Renal pelvis (tissue), 4 donors: ENCODE measurements around the gene DYNLT4. TPM values are rescaled to one million over a fixed set of nuclear protein-coding genes. Genes with fewer than 3 reads are reported as not detected.
"Not testable (repeated sequence)": the region's sequence is repeated elsewhere in the genome, so short reads cannot be mapped to it uniquely, and the experiment has no call there.

ENCODE experiments used
- DNase-seq: peaks from one replicate; pipeline ENCODE4 v3.0.0-alpha.2; 2013
- polyA plus RNA-seq, 3 donors: library from polyadenylated mRNA; unstranded; fragments of 120-200 nt; gene quantifications; one replicate each; pipeline ENCODE4 v1.2.1, GENCODE V29; 2013; ENCODE audit not compliant: insufficient read length in 3 of 3

DYNLT4 gene
- polyA plus RNA-seq, 3 donors: 0.19 to 0.42 TPM; not detected in 1

DNA sequence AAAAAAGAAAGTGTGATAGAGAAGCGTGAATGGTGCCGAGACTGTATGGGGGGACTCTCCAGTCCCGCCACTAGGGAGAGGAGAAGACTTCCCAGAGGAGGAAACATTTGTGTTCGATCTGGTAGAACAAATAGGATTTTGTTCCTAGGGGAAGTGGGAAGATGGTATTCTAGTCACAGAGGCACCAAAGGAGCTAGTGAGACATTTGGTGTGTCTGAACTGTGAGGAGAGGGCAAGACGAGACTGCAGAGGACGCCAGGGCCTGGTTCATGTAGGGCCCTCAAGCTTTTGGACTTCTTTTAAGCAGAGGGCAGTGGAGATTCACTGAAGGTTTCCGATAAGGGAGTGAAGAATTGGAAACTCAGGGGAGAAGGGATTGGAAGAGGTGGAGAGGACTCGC lies 4.1 kb upstream of the DYNLT4 start:
- no peak for DNase-seq

DNA sequence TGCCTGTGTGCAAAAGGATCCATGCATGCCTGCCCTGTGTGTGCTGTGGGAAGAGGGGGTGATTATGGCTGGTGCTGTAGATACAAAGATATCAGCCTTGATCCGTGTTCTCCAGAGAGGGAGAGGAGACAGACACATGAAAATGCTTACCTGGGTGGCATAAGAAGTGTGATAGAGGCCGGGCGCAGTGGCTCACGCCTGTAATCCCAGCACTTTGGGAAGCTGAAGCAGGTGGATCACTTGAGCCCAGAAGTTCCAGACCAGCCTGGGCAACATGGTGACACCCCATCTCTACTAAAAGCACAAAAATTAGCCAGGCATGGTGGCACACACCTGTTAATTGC lies 3.6 kb upstream of the DYNLT4 start:
- not testable (repeated sequence) for DNase-seq

DNA sequence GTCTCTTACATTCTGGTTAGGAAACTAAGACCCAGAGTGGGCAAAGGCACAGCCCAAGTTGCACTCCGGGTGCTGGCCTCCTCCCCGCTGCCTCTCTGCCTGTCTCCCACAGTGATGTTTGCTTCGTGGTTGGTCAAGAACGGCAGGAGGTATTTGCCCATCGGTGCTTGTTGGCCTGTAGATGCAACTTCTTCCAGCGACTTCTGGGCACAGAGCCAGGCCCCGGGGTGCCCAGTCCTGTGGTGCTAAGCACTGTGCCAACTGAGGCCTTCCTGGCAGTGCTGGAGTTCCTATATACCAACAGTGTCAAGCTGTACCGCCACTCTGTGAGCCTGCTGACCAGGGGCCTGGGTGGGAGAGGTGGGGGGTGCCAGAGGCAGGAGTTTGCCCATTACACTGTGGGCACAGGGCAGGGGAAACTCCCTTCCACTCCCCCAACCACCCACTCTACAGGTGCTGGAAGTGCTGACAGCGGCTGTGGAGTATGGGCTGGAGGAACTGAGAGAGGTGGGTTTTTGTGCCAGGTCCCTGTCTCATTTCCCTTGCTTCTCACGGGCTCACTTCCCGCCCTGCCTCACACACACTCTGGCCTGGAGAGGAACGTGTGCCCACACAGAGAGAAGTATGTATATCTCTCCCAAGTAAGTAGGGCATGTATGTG lies 3.1 kb upstream of the DYNLT4 start:
- DNase-seq: no peak

DNA sequence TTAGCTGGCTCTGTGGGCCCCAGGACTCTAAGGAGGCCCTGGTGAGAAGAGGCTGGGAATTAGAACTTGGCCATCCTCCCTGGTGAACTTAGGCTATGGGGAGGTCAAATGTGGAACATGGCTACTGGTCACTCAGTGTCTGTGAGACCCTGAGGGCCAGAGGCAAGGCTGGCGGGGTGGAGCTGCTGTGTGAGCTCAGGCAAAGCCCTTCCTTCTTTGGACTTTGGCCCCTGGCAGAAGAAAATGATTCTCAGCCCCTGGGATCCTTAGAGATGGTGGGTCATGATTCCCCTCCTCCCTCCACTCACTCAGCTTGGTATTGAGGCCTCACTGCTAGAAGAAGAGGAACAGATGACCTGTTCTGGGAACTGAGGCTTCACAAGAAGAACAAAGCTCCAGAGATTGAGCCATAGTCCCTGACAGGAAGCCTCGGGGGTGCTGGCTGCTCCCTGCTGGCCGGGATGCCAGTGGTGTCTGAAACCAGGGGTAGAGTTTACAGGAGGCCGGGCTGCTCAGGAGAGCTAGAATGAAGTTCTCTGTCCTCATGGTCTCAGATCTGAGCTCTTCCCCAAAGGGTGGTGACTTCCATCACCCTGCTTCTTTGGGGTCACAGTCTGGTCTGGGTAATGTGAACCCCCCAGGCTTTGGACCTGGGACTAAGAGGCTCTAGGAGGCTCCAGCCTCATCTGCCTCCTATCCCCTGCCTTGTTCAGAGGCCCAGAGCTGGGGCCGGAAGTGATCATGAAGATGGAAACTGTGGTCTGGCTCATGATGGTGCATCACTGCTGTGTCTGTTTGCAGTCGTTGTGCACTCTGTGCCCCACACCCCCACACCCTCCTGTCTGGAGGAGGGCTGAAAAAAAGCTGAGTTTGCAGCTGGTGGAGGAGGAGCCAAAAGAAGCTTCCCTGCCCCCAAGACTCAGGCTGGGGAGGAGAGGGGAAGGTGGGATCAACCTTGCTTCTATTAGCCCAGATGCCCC lies 2.1 kb upstream of the DYNLT4 start:
- DNase-seq: peak; percentile 31

DNA sequence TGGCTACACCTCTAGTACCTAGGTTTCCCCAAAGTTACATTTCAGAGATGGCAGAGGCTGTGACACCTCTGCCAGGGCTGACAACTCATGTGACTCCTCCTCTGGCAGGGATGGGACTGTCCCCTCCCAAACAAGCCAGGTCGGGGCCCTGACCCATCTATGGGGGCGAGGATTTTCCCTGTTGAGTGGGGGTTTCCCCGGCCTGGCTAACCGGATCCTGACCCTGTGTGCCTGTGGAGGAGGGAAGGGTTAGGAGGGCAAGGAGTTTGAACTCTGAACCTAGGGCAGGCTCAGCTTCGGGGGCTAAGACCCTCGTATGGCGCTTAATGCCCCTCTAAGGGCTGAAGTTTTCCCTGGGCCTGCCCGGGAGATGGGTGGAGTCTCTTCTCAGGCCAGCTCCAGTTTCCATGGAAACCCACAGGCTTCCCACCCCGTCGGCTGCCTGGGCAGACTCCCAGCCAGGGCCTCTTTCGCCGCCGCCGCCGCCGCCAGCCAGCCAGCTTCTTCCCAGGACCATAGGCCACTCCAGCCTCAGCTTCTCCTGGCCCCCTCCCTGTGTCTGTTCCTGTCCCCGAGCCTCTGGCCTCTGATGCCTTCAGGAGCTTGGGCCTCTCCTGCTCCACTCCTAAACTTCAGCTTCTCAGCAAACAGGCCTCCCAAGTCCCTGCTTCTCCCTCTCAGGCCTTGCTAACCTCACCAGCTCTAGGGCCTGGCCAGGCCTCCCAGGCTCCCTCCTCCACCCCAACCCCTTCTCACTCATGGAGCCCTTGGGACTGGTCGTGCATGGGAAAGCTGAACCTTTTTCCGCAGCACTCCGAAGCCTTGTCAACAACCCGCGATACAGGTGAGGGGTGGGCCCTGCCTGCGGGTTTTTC lies 1.1 kb upstream of the DYNLT4 start, which contains the start of gene BTBD19:
BTBD19 (plus strand) TSS at position 461 of the 875 bp plus-strand sequence; CDS start at position 759, 298 bp downstream.
- DNase-seq: peak; percentile 90

DNA sequence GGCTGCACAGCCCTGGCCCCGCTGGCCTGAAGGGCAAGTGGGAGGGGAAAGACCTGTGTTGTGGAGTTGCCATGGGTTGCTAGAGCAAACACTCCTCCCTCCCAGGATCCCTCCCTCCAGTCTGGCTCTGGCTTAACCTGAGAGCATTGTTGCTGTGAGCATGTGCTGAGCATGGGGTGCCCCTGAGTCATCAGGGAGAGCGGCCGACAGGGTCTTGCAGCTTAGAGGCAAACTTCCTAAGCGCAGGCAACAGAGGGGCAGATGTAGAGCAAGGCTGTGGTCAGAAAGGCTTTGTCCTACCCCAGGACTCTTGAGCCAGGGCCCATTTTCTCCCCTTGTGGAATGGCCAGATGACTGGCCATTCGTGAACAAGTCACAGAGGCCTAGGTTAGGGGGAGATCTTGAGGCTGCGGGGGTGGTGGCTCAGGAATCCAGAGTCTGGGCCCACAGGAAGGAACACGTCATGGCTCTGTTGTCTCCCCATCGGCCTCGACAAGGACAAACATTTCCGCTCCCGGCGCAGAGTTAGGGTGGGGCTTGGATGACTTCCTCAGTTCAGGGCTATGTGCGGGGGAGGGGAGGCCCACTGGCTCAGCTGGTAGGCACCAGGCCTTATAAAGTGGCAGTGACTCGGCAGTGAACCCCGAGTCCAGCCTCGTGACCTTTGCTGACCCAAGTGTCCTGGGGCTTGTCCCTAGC lies 362 bp upstream of the DYNLT4 start:
- peak; percentile 94 for DNase-seq

DNA sequence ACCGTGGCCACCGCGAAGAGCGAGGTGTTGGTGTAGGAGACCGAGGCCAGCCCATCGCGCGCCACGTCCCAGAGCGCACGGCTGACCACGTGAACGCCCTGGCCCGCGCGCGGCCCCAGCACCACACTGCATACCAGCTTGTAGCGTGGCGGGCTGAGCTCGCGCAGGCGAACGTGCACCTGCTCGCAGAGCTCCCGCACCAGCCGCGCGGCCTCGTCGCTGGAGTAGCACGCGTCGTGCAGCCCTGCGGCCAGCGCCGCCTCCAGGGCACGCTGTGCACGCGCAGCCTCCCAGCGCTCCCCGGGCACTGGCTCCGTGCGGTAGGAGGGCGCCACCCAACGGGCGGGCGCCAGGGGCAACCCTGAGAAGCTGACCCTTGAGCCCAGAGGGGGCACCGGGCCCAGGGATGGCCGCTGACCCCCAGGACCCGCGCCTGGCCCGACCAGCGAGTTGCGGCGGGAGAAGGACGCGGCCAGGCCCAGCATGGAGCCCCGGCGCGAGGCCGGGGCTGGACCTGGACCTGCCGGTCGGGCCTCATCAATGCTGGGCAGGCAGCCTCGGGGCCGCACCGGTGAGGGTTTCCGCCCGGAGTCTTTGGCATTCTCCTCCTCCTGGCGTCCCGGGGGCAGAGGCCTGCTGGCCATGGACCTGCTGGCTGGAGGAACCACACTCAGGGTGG lies 987 bp downstream of the DYNLT4 start:
- no peak for DNase-seq

DNA sequence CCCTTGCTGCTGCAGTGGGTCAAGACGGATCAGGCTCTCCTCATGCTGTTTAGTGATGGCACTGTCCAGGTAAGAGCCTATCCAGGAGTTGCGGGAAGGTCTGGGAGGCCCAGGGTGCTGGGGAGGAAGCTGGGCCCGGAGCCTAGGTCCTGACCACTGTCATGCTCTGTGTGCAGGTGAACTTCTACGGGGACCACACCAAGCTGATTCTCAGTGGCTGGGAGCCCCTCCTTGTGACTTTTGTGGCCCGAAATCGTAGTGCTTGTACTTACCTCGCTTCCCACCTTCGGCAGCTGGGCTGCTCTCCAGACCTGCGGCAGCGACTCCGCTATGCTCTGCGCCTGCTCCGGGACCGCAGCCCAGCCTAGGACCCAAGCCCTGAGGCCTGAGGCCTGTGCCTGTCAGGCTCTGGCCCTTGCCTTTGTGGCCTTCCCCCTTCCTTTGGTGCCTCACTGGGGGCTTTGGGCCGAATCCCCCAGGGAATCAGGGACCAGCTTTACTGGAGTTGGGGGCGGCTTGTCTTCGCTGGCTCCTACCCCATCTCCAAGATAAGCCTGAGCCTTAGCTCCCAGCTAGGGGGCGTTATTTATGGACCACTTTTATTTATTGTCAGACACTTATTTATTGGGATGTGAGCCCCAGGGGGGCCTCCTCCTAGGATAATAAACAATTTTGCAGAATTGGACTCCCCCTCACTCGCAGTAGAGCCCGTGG lies 1.7 kb downstream of the DYNLT4 start:
- no peak for DNase-seq

DNA sequence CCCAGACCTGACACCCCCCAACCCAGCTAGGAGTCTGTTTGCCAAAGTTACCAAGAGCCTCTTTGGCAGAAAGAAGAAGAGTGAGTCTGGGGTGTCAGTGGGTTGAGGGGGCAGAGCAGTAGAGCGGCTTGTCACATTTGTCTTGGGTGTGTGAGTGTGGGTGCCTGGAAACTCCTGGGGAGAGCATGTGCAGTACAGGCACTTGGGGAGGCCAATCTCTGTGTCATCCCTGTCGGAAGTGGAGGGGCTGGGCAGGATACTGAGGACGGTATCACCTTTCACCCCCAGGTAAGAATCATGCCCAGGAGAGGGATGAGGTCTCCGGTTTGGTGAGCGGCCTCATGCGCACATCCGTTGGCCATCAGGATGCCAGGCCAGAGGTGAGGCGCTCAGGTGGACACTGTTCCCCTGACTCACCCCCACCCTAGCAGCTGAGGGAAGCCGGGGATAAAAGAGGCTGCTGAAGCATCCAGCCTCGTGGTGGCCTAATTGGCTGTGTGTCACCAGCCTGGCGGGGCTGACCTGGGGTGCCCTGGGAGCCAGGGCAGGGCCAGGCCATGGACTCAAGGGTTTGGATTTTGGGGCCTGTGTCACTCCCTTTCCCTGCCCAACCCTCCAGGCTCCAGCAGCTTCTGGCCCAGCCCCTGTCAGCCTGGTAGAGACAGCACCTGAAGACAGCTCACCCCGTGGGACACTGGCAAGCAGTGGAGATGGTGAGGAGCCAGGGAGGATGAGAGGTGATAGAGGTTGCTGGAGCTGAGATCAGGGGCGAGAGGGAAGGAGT lies 3.6 kb downstream of the DYNLT4 start:
- DNase-seq: no peak

DNA sequence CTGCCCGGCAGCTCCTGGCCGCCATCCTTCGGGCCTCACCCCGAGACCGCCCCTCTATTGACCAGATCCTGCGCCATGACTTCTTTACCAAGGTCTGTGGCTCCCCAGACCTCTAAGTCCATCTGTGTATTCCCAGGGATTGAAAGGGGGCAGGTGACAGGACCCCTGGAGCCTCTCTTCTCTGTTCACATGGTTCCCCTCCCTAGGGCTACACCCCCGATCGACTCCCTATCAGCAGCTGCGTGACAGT lies 4.2 kb downstream of the DYNLT4 start:
- no peak for DNase-seq

DNA sequence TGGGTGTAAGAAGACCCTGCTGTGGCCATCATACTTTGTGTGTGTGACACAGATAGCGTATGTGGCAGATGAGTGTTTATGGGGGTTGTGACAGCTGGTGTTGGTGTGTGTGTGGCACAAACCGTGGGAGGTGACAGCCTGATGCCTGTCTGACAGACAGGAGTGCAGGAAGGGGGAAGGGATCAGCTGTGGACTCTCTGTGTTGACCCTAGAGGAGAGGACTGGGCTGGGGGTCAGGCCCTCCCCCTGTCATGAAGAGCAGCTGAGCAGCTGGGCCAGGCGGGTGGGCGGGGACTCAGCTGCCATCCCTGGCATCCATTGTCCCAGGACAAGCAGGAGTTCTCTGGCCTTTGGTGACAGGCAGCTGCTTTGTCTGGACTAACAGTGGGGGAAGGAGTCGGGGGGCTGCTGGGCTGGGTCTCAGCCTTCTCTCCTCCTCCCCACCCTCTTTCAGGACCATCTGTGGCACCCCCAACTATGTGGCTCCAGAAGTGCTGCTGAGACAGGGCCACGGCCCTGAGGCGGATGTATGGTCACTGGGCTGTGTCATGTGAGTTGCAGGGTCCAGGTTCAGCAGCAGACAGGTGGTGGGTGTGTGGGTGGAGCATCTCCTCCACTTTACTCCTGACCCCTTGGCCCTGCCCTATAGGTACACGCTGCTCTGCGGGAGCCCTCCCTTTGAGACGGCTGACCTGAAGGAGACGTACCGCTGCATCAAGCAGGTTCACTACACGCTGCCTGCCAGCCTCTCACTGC lies 4.7 kb downstream of the DYNLT4 start:
- DNase-seq: peak; percentile 30

DNA sequence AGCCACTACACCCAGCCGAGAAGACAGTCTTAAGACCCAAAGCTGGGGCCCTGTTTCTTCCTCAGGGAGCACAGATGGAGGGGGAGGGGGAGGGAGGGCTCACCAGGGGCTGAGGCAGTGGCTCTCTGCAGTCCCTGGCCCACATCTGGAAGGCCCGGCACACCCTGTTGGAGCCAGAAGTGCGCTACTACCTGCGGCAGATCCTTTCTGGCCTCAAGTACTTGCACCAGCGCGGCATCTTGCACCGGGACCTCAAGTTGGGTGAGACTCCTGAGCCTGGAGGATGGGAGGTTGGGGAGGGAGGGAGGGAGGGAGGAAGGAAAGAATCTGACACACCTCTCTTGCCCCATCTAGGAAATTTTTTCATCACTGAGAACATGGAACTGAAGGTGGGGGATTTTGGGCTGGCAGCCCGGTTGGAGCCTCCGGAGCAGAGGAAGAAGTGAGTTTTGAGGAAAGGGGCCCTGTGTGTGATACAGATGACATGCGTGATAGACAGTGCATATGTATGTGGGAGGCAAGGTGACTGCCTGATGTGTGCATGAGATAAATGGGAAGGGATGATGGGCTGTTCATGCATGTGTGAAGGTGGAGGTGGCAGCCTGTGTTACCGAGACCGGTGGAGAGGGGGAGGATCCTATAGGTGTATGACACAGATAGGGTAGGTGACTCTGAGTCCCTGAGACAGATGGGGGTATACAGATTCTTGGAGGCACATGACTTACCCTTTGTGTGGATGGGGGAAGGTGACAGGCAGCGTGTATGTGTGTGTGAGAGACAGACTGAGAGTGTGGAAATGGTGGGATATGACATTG lies 5.5 kb downstream of the DYNLT4 start:
- peak; percentile 27 for DNase-seq

DNA sequence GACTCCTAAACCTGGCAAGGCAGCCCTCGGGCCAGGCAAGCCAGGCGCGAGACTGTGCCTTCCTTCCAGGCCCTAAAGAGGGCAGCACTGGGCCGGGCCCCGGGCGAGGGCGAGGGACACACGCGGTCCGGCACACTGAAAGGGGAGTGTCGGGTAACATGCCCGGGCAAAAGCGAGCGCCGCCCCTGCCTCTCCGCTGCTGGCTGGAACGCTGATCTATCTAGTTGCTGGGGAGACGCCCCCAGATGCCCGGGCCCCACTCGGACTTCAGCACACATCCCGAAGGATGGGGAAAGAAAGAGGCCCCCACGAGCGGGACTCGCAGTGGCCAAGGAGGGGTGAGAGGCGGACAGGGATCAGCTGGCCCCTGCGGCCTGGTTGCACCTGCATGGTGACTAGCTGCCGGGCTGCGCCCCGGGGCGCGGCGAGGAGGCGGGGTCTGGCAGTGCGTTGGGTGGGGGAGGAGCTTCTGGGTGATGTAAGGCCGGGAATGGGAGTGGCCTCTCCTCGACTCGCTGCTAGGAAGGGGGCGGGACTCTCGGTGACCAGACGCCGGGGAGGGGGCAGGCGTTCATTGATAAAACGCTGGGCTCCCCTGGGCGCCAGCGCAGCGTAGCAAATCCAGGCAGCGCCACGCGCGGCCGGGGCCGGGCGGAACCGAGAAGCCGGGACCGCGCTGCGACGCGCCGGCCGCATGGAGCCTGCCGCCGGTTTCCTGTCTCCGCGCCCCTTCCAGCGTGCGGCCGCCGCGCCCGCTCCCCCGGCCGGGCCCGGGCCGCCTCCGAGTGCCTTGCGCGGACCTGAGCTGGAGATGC lies 7.2 kb downstream of the DYNLT4 start, which contains the start of gene PLK3:
PLK3 (plus strand) TSS at position 608 of the 815 bp plus-strand sequence; CDS start at position 695, 87 bp downstream.
- peak; percentile 97 for DNase-seq

DNA sequence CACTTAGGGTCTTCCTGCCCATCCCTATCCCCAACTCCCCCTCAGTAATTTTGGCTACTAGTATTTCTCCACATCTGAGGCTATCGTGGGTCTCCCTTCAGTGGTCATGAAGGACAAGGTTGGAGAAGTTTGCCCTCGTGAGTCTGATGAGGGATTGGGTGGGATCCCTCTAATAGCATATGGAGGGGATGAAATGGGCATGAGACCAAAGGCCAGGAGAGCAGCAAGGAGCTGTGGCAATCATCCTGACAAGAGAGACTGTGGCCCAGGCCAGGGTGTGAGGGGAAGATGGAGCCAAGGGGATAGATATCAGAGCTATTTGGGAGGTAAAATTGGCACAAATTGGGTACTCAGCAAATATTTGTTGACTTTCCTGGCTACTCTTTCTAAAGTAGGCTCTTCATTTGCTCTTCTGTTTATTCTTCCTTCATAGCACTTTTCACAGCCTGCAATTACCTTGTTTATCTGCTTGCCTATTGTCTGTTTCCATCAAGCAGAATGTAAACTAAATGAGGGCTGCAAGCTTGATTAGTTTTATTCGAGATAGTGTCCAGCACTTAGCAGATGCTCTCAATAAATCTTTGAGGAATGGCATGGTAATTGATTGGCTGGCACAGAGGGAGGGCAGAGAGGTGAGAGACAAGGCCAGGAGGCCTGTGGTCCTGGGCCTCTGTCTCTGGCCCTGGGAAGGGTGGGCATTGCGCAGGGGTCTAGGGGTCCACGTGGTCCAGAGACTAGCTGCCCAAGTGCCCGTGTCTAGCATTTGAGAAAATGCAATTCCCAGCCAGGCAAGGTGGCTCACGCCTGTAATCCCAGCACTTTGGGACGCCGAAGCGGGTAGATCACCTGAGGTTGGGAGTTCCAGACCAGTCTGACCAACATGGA lies 8.4 kb downstream of the DYNLT4 start:
- no peak for DNase-seq

DNA sequence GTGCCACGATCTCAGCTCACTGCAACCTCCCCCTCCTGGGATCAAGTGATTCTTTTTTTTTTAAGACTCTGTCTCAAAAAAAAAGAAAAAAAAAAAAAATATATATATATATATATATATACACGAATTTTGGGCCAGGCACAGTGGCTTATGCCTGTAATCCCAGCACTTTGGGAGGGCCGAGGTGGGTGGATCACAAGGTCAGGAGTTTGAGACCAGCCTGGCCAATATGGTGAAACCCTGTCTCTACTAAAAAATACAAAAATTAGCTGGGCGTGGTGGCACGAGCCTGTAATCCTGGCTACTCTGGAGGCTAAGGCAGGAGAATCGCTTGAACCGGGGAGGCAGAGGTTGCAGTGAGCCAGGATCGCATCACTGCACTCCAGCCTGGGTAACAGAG lies 9.3 kb downstream of the DYNLT4 start:
- DNase-seq: not testable (repeated sequence)
